ENCODE measurements around the gene RNASEL. TPM values are rescaled to one million over a fixed set of nuclear protein-coding genes. Genes with fewer than 3 reads are reported as not detected.

The RNASEL gene
- polyA plus RNA-seq, 1 donor (not counting 4 experiments of a cell fraction or from before 2014, with no cell fraction given) = 4.7 TPM

GRCh38 chr1:182624577-182624976 lies 35.5 kb upstream of the RNASEL start:
- TF ChIP-seq CTCF (optimal IDR thresholded peaks at IDR 0.05 in 1 of 3, IDR thresholded peaks at IDR 0.05 in 1 of 3, conservative IDR thresholded peaks at IDR 0.05 in 1 of 3; ENCODE audit: extremely low read depth in 1 of 3, insufficient read depth in 2 of 3, low read length in 3 of 3) (no peak), EZH2 (IDR thresholded peaks at IDR 0.05; ENCODE audit: low read length) (no peak)
- H3K36me3 ChIP-seq (ENCODE audit: control insufficient read depth in 2 of 2, extremely low read depth in 1 of 2, insufficient read depth in 2 of 2, low read length in 2 of 2) = no peaks in the 10 kb centered on the region

GRCh38 chr1:182622901-182623528 lies 34.0 kb upstream of the RNASEL start:
- dilution Hi-C loops (cut with MboI; ENCODE audit: extremely low pct_ligation_motif_present, low sequenced_read_pairs) = no loop called here
- Histone ChIP-seq H3K9ac (ENCODE audit: control insufficient read depth, extremely low read depth, insufficient read depth, low read length) (no peak overlapping the region), H3K79me2 (ENCODE audit: control insufficient read depth, insufficient read depth, low read length) (no peaks in the 10 kb centered on the region), H3K4me2 (ENCODE audit: control insufficient read depth, extremely low read depth, insufficient read depth, low read depth, low read length) (no peak overlapping the region), H3K4me1 (ENCODE audit: control insufficient read depth, extremely low read depth, insufficient read depth, low read length) (peaks cover 6% of the 10 kb centered on the region), H3K36me3 (ENCODE audit: control insufficient read depth in 2 of 2, extremely low read depth in 1 of 2, insufficient read depth in 2 of 2, low read length in 2 of 2) (no peaks in the 10 kb centered on the region), H3K9me3 (ENCODE audit: control insufficient read depth, low read depth, low read length) (no peaks in the 10 kb centered on the region), H3K27ac (ENCODE audit: control insufficient read depth, insufficient read depth, low read length) (no peak overlapping the region), H3K4me3 (ENCODE audit: control insufficient read depth in 2 of 3, extremely low read depth in 1 of 3, insufficient read depth in 2 of 3, low read depth in 1 of 3, low read length in 3 of 3) (no peak overlapping the region), H4K20me1 (ENCODE audit: control insufficient read depth, extremely low read depth, insufficient read depth, low read length) (no peaks in the 10 kb centered on the region), H3K9me1 (ENCODE audit: control insufficient read depth, extremely low read depth, insufficient read depth, low read length) (no peaks in the 10 kb centered on the region), H3K27me3 (ENCODE audit: control insufficient read depth, extremely low read depth, insufficient read depth, low read length) (peaks cover 2% of the 10 kb centered on the region), H2AFZ (ENCODE audit: control insufficient read depth, low read length) (no peak overlapping the region)
- TF ChIP-seq EZH2 (IDR thresholded peaks at IDR 0.05; ENCODE audit: low read length) (no peak), CTCF (optimal IDR thresholded peaks at IDR 0.05 in 1 of 3, IDR thresholded peaks at IDR 0.05 in 1 of 3, conservative IDR thresholded peaks at IDR 0.05 in 1 of 3; ENCODE audit: extremely low read depth in 1 of 3, insufficient read depth in 2 of 3, low read length in 3 of 3) (no peak)
- DNase-seq (ENCODE audit: low read depth, low spot score) = no peak
- FAIRE-seq = no peak

More at GRCh38 chr1:182624577-182624976, 35.5 kb upstream of the RNASEL start:
- DNase-seq (ENCODE audit: low read depth, low spot score) = no peak
- no peak overlapping the region for H3K9ac ChIP-seq (ENCODE audit: control insufficient read depth, extremely low read depth, insufficient read depth, low read length)
- no peak overlapping the region for H3K4me3 ChIP-seq (ENCODE audit: control insufficient read depth in 2 of 3, extremely low read depth in 1 of 3, insufficient read depth in 2 of 3, low read depth in 1 of 3, low read length in 3 of 3)
- dilution Hi-C loops (cut with MboI; ENCODE audit: extremely low pct_ligation_motif_present, low sequenced_read_pairs) = no loop called here
- peaks cover 4% of the 10 kb centered on the region for H3K4me1 ChIP-seq (ENCODE audit: control insufficient read depth, extremely low read depth, insufficient read depth, low read length)
- FAIRE-seq = no peak
- no peak overlapping the region for H2AFZ ChIP-seq (ENCODE audit: control insufficient read depth, low read length)
- H3K4me2 ChIP-seq (ENCODE audit: control insufficient read depth, extremely low read depth, insufficient read depth, low read depth, low read length) = no peak overlapping the region
- no peaks in the 10 kb centered on the region for H3K9me1 ChIP-seq (ENCODE audit: control insufficient read depth, extremely low read depth, insufficient read depth, low read length)
- no peaks in the 10 kb centered on the region for H4K20me1 ChIP-seq (ENCODE audit: control insufficient read depth, extremely low read depth, insufficient read depth, low read length)
- H3K9me3 ChIP-seq (ENCODE audit: control insufficient read depth, low read depth, low read length) = no peaks in the 10 kb centered on the region
- H3K27me3 ChIP-seq (ENCODE audit: control insufficient read depth, extremely low read depth, insufficient read depth, low read length) = no peaks in the 10 kb centered on the region
- no peaks in the 10 kb centered on the region for H3K79me2 ChIP-seq (ENCODE audit: control insufficient read depth, insufficient read depth, low read length)
- no peak overlapping the region for H3K27ac ChIP-seq (ENCODE audit: control insufficient read depth, insufficient read depth, low read length)
